Measurements from ENCODE around the gene PRKCA.

PRKCA gene

DNA sequence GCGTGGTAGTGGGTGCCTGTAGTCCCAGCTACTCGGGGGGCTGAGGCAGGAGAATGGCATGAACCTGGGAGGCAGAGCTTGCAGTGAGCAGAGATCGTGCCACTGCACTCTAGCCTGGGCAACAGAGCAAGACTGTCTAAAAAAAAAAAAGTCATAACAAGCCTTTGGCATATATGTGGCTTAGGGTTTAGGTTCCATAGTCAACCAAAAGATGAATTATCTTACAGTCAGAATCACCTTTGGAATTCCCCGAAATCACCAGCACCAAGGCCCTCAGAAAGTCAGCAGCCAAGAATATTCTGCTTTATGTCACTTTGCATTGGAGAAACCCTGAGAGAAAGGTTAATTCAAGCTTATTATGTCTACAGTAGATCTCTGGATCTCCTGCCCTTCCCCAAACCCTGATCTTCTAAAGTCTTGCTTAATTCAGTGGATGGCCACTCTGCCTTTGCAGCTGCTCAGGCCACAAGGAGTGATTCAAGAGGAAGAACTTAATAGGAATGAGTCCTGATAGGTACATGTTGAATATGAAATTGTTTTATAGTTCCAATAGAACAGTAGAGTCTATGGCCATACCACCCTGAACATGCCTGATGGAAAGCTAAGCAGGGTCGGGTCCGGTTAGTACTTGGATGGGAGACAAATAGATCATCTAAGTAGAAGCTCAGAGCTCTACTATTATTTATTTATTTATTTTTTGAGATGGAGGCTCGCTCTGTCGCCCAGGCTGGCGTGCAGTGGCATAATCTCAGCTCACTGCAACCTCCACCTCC is 336.5 kb downstream of the PRKCA start:
- DNase-seq = no peak

- no peak for DNase-seq
Measured at GRCh38 chr17:66643815-66644710, 341.6 kb downstream of the PRKCA start.

GRCh38 chr17:66645259-66645658 is 342.8 kb downstream of the PRKCA start:
- DNase-seq = no peak

DNA sequence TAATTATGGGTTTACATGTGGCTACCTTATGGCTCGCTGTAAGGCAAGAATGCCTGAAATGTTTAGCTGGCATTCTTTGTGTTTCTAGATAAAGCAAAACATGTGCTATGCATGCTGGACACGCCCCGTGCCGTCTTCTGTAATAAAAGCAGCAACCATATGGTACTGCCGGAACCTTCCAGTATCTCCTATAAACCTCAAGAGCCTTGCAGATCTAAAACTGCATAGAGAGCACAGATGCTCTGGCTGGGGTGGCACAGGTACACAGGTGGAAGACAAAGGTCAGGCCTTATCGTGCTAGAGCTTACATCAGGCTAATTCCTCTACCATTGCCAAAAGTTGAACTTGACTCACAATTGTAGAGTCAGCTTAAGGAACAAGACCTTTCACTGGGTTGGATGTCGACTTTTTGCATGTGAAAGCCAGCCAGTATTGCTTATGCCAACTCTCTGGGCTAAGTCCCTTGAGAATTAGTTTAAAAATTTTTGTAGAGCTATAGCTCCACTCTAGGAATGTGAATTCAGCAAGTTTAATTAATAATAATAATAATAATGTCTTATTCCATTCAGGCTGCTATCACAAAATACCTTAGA is 345.1 kb downstream of the PRKCA start:
- DNase-seq = no peak

DNA sequence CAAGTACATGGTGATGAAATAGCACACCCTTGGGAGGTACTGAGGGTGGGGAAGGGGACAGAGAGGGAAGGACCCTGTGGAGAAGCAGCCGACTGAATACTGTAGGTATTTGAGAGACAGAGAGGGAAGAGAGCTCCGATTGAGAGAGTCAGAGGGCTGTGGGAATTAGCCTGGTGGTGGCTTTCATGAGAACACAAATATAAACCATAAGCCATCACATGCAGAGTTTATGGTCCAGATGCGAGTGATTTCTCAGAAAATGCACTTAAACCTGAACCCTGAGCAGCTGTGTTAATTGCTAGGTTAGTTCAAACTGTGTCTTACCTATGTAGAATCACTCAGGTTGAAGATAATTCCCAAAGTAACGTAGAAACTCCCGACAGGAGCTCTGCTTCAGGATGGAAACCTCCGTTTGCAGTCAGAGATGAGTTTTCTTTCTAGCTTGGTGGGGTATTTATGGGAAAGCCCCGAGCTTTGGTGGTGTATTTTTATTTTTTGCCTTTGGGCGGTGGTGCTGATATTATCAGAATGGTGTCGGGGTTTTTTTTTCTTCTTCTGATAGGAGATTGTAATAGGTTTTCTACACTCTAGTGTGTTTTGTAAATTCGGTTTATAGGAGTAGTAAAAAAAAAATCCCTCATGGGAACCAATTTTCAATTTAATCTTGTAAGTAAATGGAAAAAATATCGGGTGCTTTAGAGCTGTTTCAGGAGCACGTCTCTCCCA is 347.6 kb downstream of the PRKCA start:
- no peak for DNase-seq

DNA sequence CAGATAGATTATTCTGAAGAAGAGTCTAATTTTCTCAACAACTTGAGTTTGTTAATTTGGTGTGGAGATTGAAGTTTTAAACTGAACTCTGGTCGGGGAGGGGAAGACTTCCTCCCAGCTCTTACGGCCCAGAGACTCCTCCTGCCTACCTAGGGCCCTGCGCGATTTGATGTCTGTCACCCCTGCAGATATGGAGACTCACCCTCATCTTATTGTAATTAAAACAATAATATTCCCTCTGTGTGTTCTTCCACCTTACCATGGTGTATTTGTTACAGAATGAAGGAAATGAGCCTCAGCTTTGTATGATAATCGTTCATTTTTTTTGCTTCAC is 348.1 kb downstream of the PRKCA start:
- DNase-seq = no peak

GRCh38 chr17:66652840-66653507 is 350.6 kb downstream of the PRKCA start:
- DNase-seq = no peak

DNA sequence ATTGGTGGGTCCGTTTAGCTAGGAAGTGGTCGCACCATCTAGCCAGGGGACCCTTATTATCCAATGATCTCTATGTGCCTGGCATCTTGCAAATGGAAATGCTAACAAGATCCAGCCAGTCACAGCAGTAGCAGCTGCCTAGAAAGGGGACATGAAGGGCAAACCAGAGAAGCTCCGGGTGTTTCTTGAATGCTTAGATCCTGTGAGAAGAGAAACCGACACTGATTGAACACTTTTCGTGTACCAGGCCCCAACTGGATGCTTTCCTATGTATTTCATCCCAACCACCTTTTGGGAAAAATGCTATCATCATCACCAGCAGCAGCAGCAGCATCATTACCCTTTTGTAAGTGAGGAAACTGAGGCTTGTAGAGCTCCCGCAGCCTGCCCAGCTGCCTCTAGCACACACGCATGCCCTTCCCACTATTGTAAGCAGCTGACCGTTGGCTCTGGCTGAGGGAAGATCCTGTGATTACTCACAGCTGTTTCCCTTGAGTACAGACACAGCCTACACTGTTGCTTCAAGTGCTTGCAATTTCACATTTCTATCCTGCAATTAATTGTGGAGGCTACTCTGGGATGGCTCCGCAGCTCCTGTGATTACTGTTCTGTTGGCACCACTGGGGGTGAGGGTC is 351.8 kb downstream of the PRKCA start:
- DNase-seq = no peak

- no peak for DNase-seq
Measured at GRCh38 chr17:66654764-66655163, 352.4 kb downstream of the PRKCA start.

GRCh38 chr17:66655461-66655860 is 353.0 kb downstream of the PRKCA start:
- no peak for DNase-seq

GRCh38 chr17:66655861-66656260 is 353.4 kb downstream of the PRKCA start:
- peak; percentile 63 for DNase-seq

DNA sequence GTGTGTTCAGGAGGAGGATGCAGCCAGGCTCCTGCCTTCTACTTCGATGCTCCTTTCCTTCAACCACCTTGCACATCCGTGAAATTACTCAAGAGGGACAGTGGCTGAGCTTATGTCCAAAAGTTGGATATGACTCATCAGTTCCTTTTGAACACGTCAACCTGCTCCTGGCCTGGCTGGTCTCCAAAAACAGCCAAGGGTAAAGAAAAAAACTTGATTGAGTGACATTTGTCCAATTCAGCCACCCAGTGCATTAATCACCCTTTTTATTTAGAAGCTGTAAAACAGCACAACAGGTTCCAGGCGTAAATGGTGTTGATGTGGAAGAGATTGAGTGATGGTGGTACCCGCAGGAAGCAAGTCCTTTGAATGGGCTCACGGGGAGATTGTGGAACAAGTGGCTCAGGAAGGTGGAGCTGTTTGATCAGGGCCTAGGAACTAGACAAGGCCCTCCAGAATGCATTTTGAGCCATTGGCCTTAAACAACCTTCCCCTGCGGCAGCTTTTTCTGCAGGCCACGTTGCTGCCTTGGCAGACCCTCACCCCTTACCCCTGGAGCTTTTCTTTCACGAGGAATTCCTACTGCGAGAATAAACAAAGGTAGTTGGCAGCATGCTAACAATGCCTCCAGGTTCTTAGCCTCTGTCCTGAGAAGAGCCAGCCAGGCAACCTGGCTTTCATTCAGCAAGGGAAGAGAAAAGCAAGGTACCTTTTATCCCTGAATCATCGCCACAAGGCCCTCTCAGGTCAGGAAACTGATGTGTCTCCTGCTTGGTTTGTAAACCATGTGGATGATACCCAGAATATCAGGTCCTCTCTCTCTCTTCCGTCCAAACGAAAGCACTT is 359.2 kb downstream of the PRKCA start:
- DNase-seq = no peak

GRCh38 chr17:66662496-66662895 is 360.1 kb downstream of the PRKCA start:
- no peak for DNase-seq

GRCh38 chr17:66663041-66663606 is 360.7 kb downstream of the PRKCA start:
- DNase-seq = no peak

DNA sequence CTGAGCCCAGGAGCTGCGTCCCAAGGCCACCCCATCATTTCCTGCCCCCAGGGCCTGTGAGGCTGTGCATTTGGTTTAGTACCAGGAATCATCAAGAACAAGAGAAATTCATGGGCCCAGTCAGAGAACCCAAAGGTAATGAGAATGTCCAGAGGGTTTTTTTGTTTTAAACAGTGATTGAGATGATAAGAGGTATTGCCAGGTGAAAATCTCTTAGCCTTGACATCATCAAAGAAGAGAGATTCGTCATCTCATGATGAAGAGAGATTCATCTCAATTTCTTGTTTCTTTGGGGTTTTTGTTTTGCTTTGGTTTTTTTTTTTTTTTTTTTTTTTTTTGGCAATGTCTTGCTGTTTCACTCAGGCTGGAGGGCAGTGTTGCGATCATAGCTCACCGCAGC is 361.9 kb downstream of the PRKCA start:
- no peak for DNase-seq

- DNase-seq = no peak
Measured at GRCh38 chr17:66665194-66665593, 362.8 kb downstream of the PRKCA start.

DNA sequence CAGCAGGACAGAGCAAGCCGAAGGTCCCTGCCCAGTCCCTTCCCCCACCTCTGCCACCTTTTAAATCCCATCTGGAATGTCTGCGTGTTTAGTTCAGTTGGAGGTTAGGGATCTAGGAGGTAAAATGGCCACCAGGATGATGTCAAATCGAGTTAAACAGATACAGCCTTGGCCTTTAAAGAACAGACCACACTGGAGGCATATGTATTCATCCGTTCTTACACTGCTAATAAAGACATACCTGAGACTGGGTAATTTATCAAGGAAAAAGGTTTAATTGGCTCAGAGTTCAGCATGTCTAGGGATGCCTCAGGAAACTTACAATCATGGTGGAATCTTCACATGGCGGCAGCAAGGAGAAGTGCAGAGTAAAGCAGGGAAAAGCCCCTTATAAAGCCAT is 364.7 kb downstream of the PRKCA start:
- no peak for DNase-seq

GRCh38 chr17:66667491-66668030 is 365.1 kb downstream of the PRKCA start:
- peak; percentile 69 for DNase-seq

- DNase-seq = no peak
Measured at GRCh38 chr17:66670206-66670605, 367.8 kb downstream of the PRKCA start.

GRCh38 chr17:66671156-66671555 is 368.7 kb downstream of the PRKCA start:
- DNase-seq = no peak
